ENCODE results near the gene SGIP1. TPM values are rescaled to one million over a fixed set of nuclear protein-coding genes. Genes with fewer than 3 reads are reported as not detected.
"Not testable (repeated sequence)": the region's sequence is repeated elsewhere in the genome, so short reads cannot be mapped to it uniquely, and the experiment has no call there.

Gene SGIP1
- total RNA-seq, 3 donors from 2014 or later = 3.1 to 6.6 (median 3.5) TPM

DNA sequence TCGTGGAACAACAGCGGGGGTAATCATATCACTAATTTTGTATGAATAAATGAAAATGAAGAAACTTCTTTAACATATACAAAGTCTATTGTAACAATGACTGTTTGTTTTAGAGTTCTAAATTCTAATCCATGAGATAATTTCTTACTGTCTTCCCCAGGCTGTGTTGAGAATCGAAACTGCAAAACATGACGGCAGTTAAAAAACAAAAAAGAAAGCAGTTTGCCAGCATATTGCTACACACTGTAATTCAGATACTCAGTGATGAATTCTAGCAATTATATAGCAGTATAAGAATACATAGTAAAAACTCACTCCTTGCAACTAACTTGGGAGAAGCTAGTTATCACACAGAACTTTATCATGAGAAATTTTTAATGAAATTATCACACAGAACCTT, 245.0 kb downstream of the SGIP1 start:
- Histone ChIP-seq H3K9me3 (no peaks in the 10 kb centered on the region), H3K4me3 (no peak overlapping the region), H3K36me3 (no peaks in the 10 kb centered on the region), H3K27ac (no peak overlapping the region), H3K27me3 (no peaks in the 10 kb centered on the region), H3K4me1 (no peaks in the 10 kb centered on the region)
- DNase-seq (ENCODE audit: low spot score in 2 of 2) = no peak
- TF ChIP-seq, protein P1, sequence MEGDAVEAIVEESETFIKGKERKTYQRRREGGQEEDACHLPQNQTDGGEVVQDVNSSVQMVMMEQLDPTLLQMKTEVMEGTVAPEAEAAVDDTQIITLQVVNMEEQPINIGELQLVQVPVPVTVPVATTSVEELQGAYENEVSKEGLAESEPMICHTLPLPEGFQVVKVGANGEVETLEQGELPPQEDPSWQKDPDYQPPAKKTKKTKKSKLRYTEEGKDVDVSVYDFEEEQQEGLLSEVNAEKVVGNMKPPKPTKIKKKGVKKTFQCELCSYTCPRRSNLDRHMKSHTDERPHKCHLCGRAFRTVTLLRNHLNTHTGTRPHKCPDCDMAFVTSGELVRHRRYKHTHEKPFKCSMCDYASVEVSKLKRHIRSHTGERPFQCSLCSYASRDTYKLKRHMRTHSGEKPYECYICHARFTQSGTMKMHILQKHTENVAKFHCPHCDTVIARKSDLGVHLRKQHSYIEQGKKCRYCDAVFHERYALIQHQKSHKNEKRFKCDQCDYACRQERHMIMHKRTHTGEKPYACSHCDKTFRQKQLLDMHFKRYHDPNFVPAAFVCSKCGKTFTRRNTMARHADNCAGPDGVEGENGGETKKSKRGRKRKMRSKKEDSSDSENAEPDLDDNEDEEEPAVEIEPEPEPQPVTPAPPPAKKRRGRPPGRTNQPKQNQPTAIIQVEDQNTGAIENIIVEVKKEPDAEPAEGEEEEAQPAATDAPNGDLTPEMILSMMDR (IDR thresholded peaks at IDR 0.05) = no peak
- no peak for TF ChIP-seq POLR2AphosphoS5 (IDR thresholded peaks at IDR 0.05)
- no peak for TF ChIP-seq POLR2A (IDR thresholded peaks at IDR 0.05)
- intact Hi-C loops (cut with DNase I; ENCODE audit: low total_unique reads) = no loop called here

DNA sequence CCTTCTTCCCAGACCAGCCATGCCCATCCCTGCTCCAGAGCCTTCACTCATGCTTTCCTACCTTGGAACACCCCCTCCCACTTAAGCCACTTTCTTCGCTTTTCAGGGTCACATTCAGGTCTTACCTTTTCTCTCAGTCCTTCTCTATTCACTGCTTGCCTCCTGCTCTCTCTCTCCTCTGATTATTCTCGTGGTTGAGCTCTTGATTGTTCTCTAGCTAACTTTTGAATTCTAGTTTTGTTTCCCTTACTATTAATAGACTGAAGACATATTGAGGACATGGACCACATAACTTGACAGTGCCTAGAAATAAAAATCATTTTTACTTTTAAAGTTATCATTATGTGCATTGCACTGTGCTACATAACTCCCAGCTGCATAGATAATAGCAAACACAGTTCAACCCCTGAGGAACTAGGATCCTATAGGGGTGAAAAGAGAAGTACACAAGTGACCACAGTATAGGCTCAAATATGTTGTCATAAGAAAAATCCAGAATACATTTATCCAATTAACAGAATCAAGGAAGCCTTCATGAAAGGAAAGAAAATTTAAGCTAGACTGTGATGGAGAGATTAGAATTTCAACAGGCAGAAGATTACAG, 245.6 kb downstream of the SGIP1 start:
- Histone ChIP-seq H3K9me3 (no peaks in the 10 kb centered on the region), H3K27me3 (no peaks in the 10 kb centered on the region), H3K4me1 (no peaks in the 10 kb centered on the region), H3K36me3 (no peaks in the 10 kb centered on the region), H3K4me3 (no peak overlapping the region), H3K27ac (no peak overlapping the region)
- TF ChIP-seq POLR2AphosphoS5 (IDR thresholded peaks at IDR 0.05) (no peak), POLR2A (IDR thresholded peaks at IDR 0.05) (no peak)
- TF ChIP-seq, protein P1 (IDR thresholded peaks at IDR 0.05) = no peak
- DNase-seq (ENCODE audit: low spot score in 2 of 2) = no peak
- intact Hi-C loops (cut with DNase I; ENCODE audit: low total_unique reads) = no loop called here

DNA sequence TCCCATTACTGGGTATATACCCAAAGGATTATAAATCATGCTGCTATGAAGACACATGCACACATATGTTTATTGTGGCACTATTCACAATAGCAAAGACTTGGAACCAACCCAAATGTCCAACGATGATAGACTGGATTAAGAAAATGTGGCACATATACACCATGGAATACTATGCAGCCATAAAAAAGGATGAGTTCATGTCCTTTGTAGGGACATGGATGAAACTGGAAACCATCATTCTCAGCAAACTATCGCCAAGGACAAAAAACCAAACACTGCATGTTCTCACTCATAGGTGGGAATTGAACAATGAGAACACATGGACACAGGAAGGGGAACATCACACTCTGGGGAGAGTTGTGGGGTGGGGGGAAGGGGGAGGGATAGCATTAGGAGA, 251.8 kb downstream of the SGIP1 start:
- H3K9me3 ChIP-seq; H3K27me3 ChIP-seq; DNase-seq (ENCODE audit: low spot score in 2 of 2); H3K4me1 ChIP-seq; H3K27ac ChIP-seq; intact Hi-C loops (cut with DNase I; ENCODE audit: low total_unique reads); H3K4me3 ChIP-seq; H3K36me3 ChIP-seq: not testable (repeated sequence)

DNA sequence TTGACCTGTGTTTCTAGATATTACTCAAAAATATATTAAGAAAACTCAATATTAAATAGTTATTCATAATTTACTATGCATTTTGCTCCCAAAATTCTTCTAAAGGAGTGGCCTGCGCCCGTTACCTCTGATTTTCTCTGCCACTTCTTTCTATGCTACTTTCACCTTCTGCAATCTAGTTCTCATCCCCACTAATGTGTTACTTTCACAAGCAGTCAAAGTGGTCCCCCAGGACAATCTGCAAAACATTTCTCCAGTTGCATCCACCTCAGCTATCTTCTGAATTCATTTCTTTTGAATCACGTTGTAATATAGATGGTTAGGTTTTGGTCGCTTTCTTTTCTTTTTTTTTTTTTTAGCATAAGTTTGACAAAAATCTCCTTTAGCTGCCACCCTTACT, 253.7 kb downstream of the SGIP1 start:
- TF ChIP-seq POLR2AphosphoS5 (IDR thresholded peaks at IDR 0.05) = no peak
- TF ChIP-seq POLR2A (IDR thresholded peaks at IDR 0.05) = no peak
- TF ChIP-seq, protein P1 (IDR thresholded peaks at IDR 0.05) = no peak
- Histone ChIP-seq H3K27me3 (no peaks in the 10 kb centered on the region), H3K4me3 (no peak overlapping the region), H3K36me3 (no peaks in the 10 kb centered on the region), H3K4me1 (no peaks in the 10 kb centered on the region), H3K9me3 (no peaks in the 10 kb centered on the region), H3K27ac (no peak overlapping the region)
- intact Hi-C loops (cut with DNase I; ENCODE audit: low total_unique reads) = no loop called here
- DNase-seq (ENCODE audit: low spot score in 2 of 2) = no peak

DNA sequence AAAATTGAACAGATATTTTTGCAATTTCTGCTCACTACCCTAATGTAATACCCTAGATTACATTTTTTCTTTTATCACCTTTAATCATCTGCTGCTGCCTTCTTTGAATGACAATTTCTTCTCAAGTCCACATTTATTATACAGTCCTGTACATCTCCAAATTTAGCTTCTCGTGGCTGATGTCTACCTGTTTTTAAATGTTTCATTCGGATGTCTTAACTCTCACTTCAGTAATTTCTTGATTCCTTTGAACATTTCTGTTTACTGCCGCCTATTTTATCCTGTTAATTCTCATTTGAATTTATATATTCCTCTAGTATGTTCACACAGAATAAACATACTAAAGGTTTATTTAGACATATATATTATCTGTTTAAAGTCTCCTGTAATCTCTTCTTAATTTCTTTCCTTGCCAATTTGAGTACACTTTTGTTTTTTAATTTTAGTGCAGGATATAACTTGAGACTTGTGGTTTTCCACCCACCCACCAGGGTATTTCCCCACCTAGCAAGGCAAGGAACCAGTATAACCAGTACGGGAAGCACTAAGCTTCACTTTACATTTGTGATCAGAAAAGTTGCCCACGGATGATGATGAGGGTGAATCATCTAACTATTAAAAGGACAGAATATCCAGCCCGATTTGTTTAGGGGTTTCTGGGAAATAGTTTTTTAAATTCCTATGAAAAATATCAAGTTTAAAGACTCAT, 254.4 kb downstream of the SGIP1 start:
- Histone ChIP-seq H3K27ac (no peak overlapping the region), H3K36me3 (no peaks in the 10 kb centered on the region), H3K27me3 (no peaks in the 10 kb centered on the region), H3K9me3 (no peaks in the 10 kb centered on the region), H3K4me3 (no peak overlapping the region), H3K4me1 (no peaks in the 10 kb centered on the region)
- TF ChIP-seq POLR2AphosphoS5 (IDR thresholded peaks at IDR 0.05) (no peak), POLR2A (IDR thresholded peaks at IDR 0.05) (no peak)
- TF ChIP-seq, protein P1 (IDR thresholded peaks at IDR 0.05) = no peak
- no peak for DNase-seq (ENCODE audit: low spot score in 2 of 2)
- intact Hi-C loops (cut with DNase I; ENCODE audit: low total_unique reads) = no loop called here
